Measurements from ENCODE around the gene CHTF8. TPM values are rescaled to one million over a fixed set of nuclear protein-coding genes. Genes with fewer than 3 reads are reported as not detected.

Gene CHTF8
- polyA plus RNA-seq, 1 donor (not counting 4 experiments of a cell fraction or from before 2014, with no cell fraction given), result 96.0 TPM

GRCh38 chr16:69108064-69108904 lies 24.1 kb downstream of the CHTF8 start:
- no peak for DNase-seq (ENCODE audit: low read depth, low spot score)
- TF ChIP-seq EZH2 (IDR thresholded peaks at IDR 0.05; ENCODE audit: low read length), result no peak
- TF ChIP-seq CTCF (optimal IDR thresholded peaks at IDR 0.05 in 1 of 3, IDR thresholded peaks at IDR 0.05 in 1 of 3, conservative IDR thresholded peaks at IDR 0.05 in 1 of 3; ENCODE audit: extremely low read depth in 1 of 3, insufficient read depth in 2 of 3, low read length in 3 of 3), result no peak
- Histone ChIP-seq H3K4me1 (ENCODE audit: control insufficient read depth, extremely low read depth, insufficient read depth, low read length) (peaks cover 29% of the 10 kb centered on the region), H3K27ac (ENCODE audit: control insufficient read depth, insufficient read depth, low read length) (peak overlapping the region; percentile 60), H3K27me3 (ENCODE audit: control insufficient read depth, extremely low read depth, insufficient read depth, low read length) (no peaks in the 10 kb centered on the region), H3K4me3 (ENCODE audit: control insufficient read depth in 2 of 3, extremely low read depth in 1 of 3, insufficient read depth in 2 of 3, low read depth in 1 of 3, low read length in 3 of 3) (peak overlapping the region; percentile 82 to 97 (median 86)), H3K36me3 (ENCODE audit: control insufficient read depth in 2 of 2, extremely low read depth in 1 of 2, insufficient read depth in 2 of 2, low read length in 2 of 2) (peaks cover 35 to 37% of the 10 kb centered on the region in 2 experiments), H3K79me2 (ENCODE audit: control insufficient read depth, insufficient read depth, low read length) (peaks cover 67% of the 10 kb centered on the region), H3K4me2 (ENCODE audit: control insufficient read depth, extremely low read depth, insufficient read depth, low read depth, low read length) (peak overlapping the region; percentile 88), H3K9me1 (ENCODE audit: control insufficient read depth, extremely low read depth, insufficient read depth, low read length) (peaks cover 3% of the 10 kb centered on the region), H3K9me3 (ENCODE audit: control insufficient read depth, low read depth, low read length) (no peaks in the 10 kb centered on the region), H2AFZ (ENCODE audit: control insufficient read depth, low read length) (no peak overlapping the region), H3K9ac (ENCODE audit: control insufficient read depth, extremely low read depth, insufficient read depth, low read length) (peak overlapping the region; percentile 83), H4K20me1 (ENCODE audit: control insufficient read depth, extremely low read depth, insufficient read depth, low read length) (peaks cover 25% of the 10 kb centered on the region)
- peak; percentile 41 for FAIRE-seq
- dilution Hi-C loops (cut with MboI; ENCODE audit: extremely low pct_ligation_motif_present, low sequenced_read_pairs), result no loop called here

GRCh38 chr16:69107316-69107962 lies 24.9 kb downstream of the CHTF8 start:
- H2AFZ ChIP-seq (ENCODE audit: control insufficient read depth, low read length), result no peak overlapping the region
- peak overlapping the region; percentile 60 for H3K27ac ChIP-seq (ENCODE audit: control insufficient read depth, insufficient read depth, low read length)
- H3K9ac ChIP-seq (ENCODE audit: control insufficient read depth, extremely low read depth, insufficient read depth, low read length), result peak overlapping the region; percentile 83
- H3K36me3 ChIP-seq (ENCODE audit: control insufficient read depth in 2 of 2, extremely low read depth in 1 of 2, insufficient read depth in 2 of 2, low read length in 2 of 2), result peaks cover 29 to 30% of the 10 kb centered on the region in 2 experiments
- DNase-seq (ENCODE audit: low read depth, low spot score) (no peak), FAIRE-seq (no peak)
- peaks cover 60% of the 10 kb centered on the region for H3K79me2 ChIP-seq (ENCODE audit: control insufficient read depth, insufficient read depth, low read length)
- H3K9me1 ChIP-seq (ENCODE audit: control insufficient read depth, extremely low read depth, insufficient read depth, low read length), result peaks cover 3% of the 10 kb centered on the region
- TF ChIP-seq CTCF (optimal IDR thresholded peaks at IDR 0.05 in 1 of 3, IDR thresholded peaks at IDR 0.05 in 1 of 3, conservative IDR thresholded peaks at IDR 0.05 in 1 of 3; ENCODE audit: extremely low read depth in 1 of 3, insufficient read depth in 2 of 3, low read length in 3 of 3), result peak in 1 of 3 experiments; percentile 6
- TF ChIP-seq EZH2 (IDR thresholded peaks at IDR 0.05; ENCODE audit: low read length), result no peak
- H3K27me3 ChIP-seq (ENCODE audit: control insufficient read depth, extremely low read depth, insufficient read depth, low read length), result no peaks in the 10 kb centered on the region
- peaks cover 20% of the 10 kb centered on the region for H4K20me1 ChIP-seq (ENCODE audit: control insufficient read depth, extremely low read depth, insufficient read depth, low read length)
- peaks cover 36% of the 10 kb centered on the region for H3K4me1 ChIP-seq (ENCODE audit: control insufficient read depth, extremely low read depth, insufficient read depth, low read length)
- H3K9me3 ChIP-seq (ENCODE audit: control insufficient read depth, low read depth, low read length), result no peaks in the 10 kb centered on the region
- H3K4me2 ChIP-seq (ENCODE audit: control insufficient read depth, extremely low read depth, insufficient read depth, low read depth, low read length), result peak overlapping the region; percentile 88
- peak overlapping the region; percentile 82 to 97 (median 86) for H3K4me3 ChIP-seq (ENCODE audit: control insufficient read depth in 2 of 3, extremely low read depth in 1 of 3, insufficient read depth in 2 of 3, low read depth in 1 of 3, low read length in 3 of 3)
- dilution Hi-C loops (cut with MboI; ENCODE audit: extremely low pct_ligation_motif_present, low sequenced_read_pairs), result no loop called here

All from keratinocyte (primary cell).